ENCODE data around the gene MILR1.
"Not testable (repeated sequence)": the region's sequence is repeated elsewhere in the genome, so short reads cannot be mapped to it uniquely, and the experiment has no call there.

MILR1 gene

DNA sequence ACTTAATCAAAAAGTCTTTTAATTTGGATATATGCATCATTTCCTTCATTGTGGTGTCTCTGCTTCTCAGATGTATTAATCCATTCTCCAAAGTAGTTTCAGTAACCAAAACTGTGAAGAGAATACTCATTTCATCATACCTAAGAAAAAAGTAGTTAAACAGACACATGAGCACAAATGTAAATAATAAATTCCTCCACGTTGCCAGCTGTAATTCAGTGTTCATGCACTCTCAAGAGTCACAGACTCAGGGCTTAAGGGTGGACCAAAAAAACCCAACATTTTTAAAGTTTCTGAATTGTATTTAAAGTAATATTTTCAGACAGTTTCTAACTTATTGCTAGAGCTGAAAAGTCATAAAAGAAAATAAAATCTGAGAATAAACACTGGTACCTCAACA, 28.9 kb downstream of the MILR1 start:
- no peak for DNase-seq

- DNase-seq = no peak
Measured at GRCh38 chr17:64480951-64481350, 32.0 kb downstream of the MILR1 start.

DNA sequence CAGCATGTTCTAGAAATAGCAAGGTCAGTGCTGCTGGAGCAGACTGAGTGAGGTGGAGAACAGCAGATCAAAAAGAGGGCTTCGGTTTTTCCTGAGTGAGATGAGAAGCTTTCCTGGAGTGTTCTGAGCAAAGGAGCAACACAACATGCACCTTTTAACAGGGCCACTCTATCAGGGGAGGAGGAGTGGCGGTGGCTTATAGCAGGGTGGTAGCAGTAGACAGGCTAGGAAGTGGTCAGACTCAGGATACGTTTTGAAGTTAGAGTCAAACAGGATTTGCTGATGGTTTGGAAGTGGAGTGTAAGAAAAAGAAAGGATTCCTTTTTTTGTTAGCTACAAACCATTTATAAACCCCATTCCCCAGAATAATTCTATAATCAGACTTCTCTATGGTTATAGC, 35.5 kb downstream of the MILR1 start:
- no peak for DNase-seq

- DNase-seq = no peak
Measured at GRCh38 chr17:64488301-64488700, 39.4 kb downstream of the MILR1 start.

GRCh38 chr17:64491034-64491860, 42.3 kb downstream of the MILR1 start:
- no peak for DNase-seq

DNA sequence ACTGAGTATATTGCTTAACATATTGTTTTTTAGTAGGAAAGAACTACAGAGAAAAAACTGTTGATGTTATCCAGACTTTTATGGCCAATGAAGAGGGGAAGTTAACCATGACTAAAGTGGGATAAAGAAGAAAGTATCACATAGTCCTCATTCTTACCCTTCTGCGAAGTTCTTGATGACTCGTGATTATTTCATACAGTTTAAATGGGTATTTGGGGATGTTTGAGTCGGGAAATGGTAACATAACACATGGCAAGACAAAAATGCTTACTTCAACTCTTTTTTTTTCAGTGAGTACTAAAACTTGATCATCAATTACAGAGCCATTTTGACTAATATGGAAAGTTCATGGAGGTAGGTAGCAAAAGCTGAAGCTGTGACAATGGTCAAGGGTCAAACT, 43.1 kb downstream of the MILR1 start:
- DNase-seq = no peak

- DNase-seq = no peak
Measured at GRCh38 chr17:64492481-64493109, 43.7 kb downstream of the MILR1 start.

DNA sequence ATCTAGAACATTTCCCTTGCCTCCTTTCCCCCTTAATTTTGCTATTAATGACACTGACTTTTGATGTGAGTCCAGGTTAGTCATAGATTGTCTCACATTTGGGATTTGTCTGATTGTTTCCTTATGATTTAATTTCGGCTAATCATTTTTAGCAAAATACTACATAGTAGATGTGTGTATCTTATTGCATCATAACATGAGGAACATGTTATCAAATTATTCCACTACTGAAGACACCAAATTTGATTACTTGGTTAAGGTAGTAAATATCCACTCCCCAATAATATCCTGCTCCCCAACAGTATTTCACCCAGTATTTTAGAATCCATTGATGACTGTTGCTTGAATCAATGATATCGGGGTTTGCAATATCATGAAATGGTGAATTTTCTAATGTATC, 45.2 kb downstream of the MILR1 start:
- no peak for DNase-seq

DNA sequence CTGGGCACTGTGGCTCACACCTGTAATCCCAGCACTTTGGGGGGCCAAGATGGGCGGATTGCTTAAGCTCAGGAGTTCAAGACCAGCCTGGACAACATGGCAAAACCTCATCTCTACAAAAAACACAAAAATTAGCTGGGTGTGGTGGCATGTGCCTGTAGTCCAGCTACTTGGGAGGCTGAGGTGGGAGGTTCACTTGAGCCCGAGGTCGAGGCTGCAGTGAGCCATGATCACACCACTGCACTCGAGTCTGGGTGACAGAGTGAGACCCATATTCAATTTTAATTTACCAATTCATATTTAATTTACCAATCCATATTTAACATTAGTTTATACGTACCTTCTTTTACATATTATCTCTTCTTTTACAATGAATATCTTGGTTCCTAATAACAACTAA, 46.4 kb downstream of the MILR1 start:
- DNase-seq = not testable (repeated sequence)

GRCh38 chr17:64496348-64496785, 47.5 kb downstream of the MILR1 start:
- DNase-seq = no peak

DNA sequence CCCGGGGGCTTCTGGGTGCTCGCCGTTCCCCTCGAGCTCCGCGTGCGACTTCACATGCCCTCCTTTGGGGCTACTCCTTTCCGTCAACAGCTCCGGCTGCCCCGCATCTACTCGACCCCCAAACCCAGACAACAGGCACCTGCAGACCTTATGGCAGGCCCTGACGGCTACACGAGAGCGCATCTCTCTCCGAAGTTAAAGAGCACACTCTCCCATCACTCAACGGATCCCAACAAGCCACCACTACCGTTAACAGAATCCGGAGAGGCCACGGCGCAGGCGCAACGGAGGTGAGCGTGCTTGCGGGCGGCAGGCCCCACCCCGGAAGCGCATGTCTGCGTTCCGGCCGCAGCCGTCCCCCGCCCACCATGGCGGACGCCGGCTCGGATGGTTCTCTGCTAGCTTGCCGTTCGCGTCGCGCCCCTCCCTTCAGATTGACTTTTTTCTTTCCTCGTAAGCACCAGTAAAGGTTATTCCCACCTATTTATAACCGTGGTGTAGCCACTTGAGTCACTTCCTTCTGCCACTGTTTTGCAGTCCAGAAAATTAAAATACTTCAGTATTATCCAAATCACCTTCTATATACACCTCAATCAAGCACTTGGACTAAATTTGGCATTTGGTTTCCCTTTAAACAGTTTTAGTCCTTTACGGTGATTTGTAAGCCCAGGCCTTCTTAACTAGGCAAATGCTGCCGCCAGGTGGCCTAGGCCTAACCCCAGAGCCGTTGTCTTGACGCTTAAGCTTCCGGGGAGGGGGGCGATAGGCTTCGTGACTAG, 48.1 kb downstream of the MILR1 start, which contains the start of gene POLG2:
Gene POLG2, minus strand, starts transcription at position 269 of the 779 bp plus-strand sequence. Its CDS starts 86 bp downstream, at position 183.
- peak; percentile 75 to 83 for DNase-seq

DNA sequence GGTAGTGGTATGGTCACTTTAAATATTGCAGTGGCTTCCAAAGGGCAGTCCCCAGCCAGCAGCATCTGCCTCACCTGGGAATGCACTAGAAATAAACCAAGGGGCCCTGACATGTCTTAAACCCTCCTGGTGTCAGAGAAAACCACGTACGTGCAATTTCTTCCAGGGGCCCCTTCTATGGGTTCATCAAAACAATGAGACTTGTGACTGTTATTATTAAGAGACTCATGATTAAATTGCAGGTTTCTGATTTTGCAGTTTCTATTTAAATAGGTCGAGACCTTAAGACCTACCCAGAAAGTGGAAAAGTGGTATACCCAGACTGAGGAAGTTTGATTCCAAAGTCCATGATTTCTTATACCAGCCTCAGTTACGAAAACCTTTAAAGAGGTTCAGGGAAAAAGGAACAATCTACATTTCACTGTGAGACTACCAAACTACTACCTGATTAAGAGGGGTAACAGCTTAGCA, 48.7 kb downstream of the MILR1 start:
- DNase-seq = no peak

GRCh38 chr17:64498308-64499203, 49.6 kb downstream of the MILR1 start:
- no peak for DNase-seq

GRCh38 chr17:64499805-64500486, 51.0 kb downstream of the MILR1 start:
- no peak for DNase-seq

GRCh38 chr17:64500487-64500859, 51.6 kb downstream of the MILR1 start:
- DNase-seq = no peak

- DNase-seq = no peak
Measured at GRCh38 chr17:64500862-64501765, 52.2 kb downstream of the MILR1 start.

GRCh38 chr17:64502021-64502420, 53.1 kb downstream of the MILR1 start:
- no peak for DNase-seq

- DNase-seq = no peak
Measured at GRCh38 chr17:64502809-64503208, 53.9 kb downstream of the MILR1 start.

DNA sequence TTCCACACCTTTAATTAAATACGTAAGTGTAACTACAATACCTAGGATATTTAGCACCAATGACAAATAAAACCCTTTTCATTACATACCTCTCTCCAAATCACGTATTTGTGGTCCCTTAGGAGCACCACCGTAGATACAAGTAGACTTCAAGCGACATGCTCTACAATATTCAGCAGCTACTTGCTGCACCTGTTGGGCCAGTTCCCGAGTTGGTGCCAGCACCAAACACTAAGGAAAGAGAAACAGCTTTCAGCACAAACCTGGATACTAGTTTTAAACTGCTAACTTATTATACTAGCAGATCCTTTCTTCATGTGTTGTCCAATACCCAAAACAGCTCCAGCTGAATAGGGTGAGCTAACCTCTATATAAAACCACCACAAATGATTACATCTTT, 54.4 kb downstream of the MILR1 start:
- DNase-seq = no peak

Measured in hippocampal formation (tissue), 2 donors.